Immature natural killer cell (primary cell): ENCODE measurements around the gene AVEN. TPM values are rescaled to one million over a fixed set of nuclear protein-coding genes. Genes with fewer than 3 reads are reported as not detected.

Experiments
- DNase-seq, 3 donors: peaks; one replicate each; pipeline ENCODE4 v3.0.0; 2022; ENCODE audit warnings: mixed read lengths in 1 of 3
- H3K27ac Mint-ChIP-seq, 6 donors: one replicate each; pipeline ENCODE4 v1.8.0; 2020; ENCODE audit warnings: mixed read lengths in 6 of 6, mild to moderate bottlenecking in 5 of 6, inconsistent platforms in 4 of 6, moderate library complexity in 3 of 6
- H3K27me3 Mint-ChIP-seq, 3 donors: one replicate each; pipeline ENCODE4 v1.8.0; 2020 to 2021; ENCODE audit warnings: low read depth in 3 of 3, mild to moderate bottlenecking in 3 of 3, mixed read lengths in 3 of 3, moderate library complexity in 3 of 3, inconsistent platforms in 1 of 3
- H3K36me3 Mint-ChIP-seq, 3 donors: one replicate each; pipeline ENCODE4 v1.8.0; 2020; ENCODE audit warnings: mixed read lengths in 3 of 3, inconsistent platforms in 2 of 3, mild to moderate bottlenecking in 2 of 3
- H3K4me1 Mint-ChIP-seq, 2 donors: one replicate each; pipeline ENCODE4 v1.8.0; 2020; ENCODE audit warnings: inconsistent platforms in 2 of 2, mild to moderate bottlenecking in 2 of 2, mixed read lengths in 2 of 2, moderate library complexity in 1 of 2
- H3K4me3 Mint-ChIP-seq, 5 donors: one replicate each; pipeline ENCODE4 v1.8.0; 2020; ENCODE audit warnings: mild to moderate bottlenecking in 5 of 5, mixed read lengths in 5 of 5, inconsistent platforms in 3 of 5, moderate library complexity in 3 of 5
- H3K9me3 Mint-ChIP-seq, 6 donors: one replicate each; pipeline ENCODE4 v1.8.0; 2020; ENCODE audit warnings: mild to moderate bottlenecking in 6 of 6, mixed read lengths in 6 of 6, inconsistent platforms in 4 of 6, moderate library complexity in 3 of 6
- polyA plus RNA-seq, 3 donors: library from polyadenylated mRNA; unstranded; fragments of 300-500 nt; fragmentation: Illumina TruSeq; gene quantifications; one replicate each; pipeline ENCODE4 v1.2.3, GENCODE V29; 2021

The AVEN gene
- polyA plus RNA-seq, 3 donors from 2014 or later = 7.6 to 17.3 (median 14.1) TPM

GRCh38 chr15:33859992-33860545 lies 178.9 kb downstream of the AVEN start:
- Mint-ChIP-seq H3K27ac (no peak overlapping the region), H3K4me3 (no peak overlapping the region), H3K36me3 (peaks cover 25 to 36% (median 32%) of the 10 kb centered on the region in 3 donors), H3K4me1 (no peaks in the 10 kb centered on the region), H3K9me3 (no peaks in the 10 kb centered on the region), H3K27me3 (no peaks in the 10 kb centered on the region)
- no peak for DNase-seq

DNA sequence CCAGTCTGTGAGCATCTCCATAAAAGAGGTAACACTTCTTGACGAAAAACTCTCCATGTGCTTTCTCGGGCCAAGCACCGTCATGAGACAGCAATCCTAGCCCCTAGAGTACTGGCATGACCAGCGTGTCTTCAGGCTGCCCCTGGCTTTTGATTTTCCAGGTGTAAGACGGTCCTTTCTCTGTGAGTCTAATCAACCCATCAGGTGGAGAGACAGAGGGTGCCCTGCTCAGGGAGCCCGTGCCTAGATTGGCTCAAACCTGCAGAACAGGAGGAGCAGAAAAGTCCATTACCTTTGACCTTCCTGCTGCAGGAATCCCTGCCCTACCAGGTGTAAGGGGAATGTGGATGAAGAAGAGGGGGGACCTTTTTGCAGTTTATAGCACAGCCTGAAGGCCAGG lies 180.2 kb downstream of the AVEN start:
- Mint-ChIP-seq H3K27me3 (no peaks in the 10 kb centered on the region), H3K4me1 (no peaks in the 10 kb centered on the region), H3K9me3 (no peaks in the 10 kb centered on the region), H3K36me3 (peaks cover 13 to 24% (median 21%) of the 10 kb centered on the region in 3 donors), H3K4me3 (no peak overlapping the region), H3K27ac (no peak overlapping the region)
- no peak for DNase-seq

DNA sequence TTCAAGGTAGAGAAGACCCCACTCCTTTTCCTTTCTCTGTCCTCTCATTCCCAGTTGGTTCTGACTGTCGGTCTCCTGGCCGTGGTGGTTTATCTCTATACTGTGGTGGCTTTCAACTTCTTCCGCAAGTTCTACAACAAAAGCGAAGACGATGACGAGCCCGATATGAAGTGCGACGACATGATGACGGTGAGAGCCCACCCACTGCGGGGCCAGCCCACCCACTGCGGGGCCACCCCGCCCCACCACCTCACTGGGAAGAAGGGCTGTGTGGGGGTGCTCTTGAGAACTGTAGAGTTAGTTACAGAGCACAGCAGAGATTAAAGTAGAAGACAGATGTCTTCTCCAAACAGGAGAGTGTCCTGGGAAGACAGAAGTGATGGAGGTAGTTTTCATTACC lies 181.3 kb downstream of the AVEN start:
- H3K4me1 Mint-ChIP-seq = no peaks in the 10 kb centered on the region
- no peak for DNase-seq
- no peaks in the 10 kb centered on the region for H3K27me3 Mint-ChIP-seq
- no peaks in the 10 kb centered on the region for H3K9me3 Mint-ChIP-seq
- H3K27ac Mint-ChIP-seq = no peak overlapping the region
- peaks cover 5 to 13% (median 12%) of the 10 kb centered on the region in 3 donors for H3K36me3 Mint-ChIP-seq
- no peak overlapping the region for H3K4me3 Mint-ChIP-seq

- H3K36me3 Mint-ChIP-seq = no peaks in the 10 kb centered on the region
- DNase-seq = no peak
Observed at GRCh38 chr15:33852570-33852969, 186.4 kb downstream of the AVEN start.

GRCh38 chr15:33852094-33852493 lies 186.9 kb downstream of the AVEN start:
- H3K36me3 Mint-ChIP-seq = no peaks in the 10 kb centered on the region
- no peak for DNase-seq
- H3K4me1 Mint-ChIP-seq = no peaks in the 10 kb centered on the region
- H3K27me3 Mint-ChIP-seq = no peaks in the 10 kb centered on the region
- H3K9me3 Mint-ChIP-seq = no peaks in the 10 kb centered on the region
- no peak overlapping the region for H3K4me3 Mint-ChIP-seq
- H3K27ac Mint-ChIP-seq = no peak overlapping the region

More at GRCh38 chr15:33852570-33852969, 186.4 kb downstream of the AVEN start:
- no peaks in the 10 kb centered on the region for H3K27me3 Mint-ChIP-seq
- H3K9me3 Mint-ChIP-seq = no peaks in the 10 kb centered on the region
- no peak overlapping the region for H3K4me3 Mint-ChIP-seq
- no peak overlapping the region for H3K27ac Mint-ChIP-seq
- H3K4me1 Mint-ChIP-seq = no peaks in the 10 kb centered on the region

DNA sequence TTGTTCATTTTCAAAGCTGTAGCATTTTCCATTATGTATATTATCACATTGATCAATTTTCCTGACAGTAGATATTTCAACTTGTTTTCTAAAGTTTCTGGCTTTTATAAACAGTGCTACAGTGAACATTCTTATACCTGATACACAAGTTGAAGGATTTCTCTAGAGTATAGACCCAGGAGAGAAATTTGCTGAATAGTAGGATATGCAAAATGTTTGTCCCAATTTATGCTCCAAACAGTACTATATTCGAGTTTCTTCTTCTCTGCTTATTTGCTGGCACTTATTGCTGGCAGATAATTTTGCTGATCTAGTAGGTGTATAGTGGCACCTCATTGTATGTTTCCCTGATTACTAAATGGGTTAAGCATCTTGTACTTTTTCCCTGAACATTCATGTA lies 187.9 kb downstream of the AVEN start:
- Mint-ChIP-seq H3K9me3 (no peaks in the 10 kb centered on the region), H3K4me3 (no peak overlapping the region), H3K4me1 (no peaks in the 10 kb centered on the region), H3K36me3 (no peaks in the 10 kb centered on the region), H3K27ac (no peak overlapping the region), H3K27me3 (peaks cover 0 to 3% (median 0%) of the 10 kb centered on the region in 3 donors)
- no peak for DNase-seq

- H3K36me3 Mint-ChIP-seq = no peaks in the 10 kb centered on the region
- no peaks in the 10 kb centered on the region for H3K4me1 Mint-ChIP-seq
- H3K27me3 Mint-ChIP-seq = peaks cover 0 to 5% (median 2%) of the 10 kb centered on the region in 3 donors
- H3K4me3 Mint-ChIP-seq = no peak overlapping the region
- no peak overlapping the region for H3K27ac Mint-ChIP-seq
- H3K9me3 Mint-ChIP-seq = no peaks in the 10 kb centered on the region
- DNase-seq = no peak
Observed at GRCh38 chr15:33848011-33848410, 191.0 kb downstream of the AVEN start.

DNA sequence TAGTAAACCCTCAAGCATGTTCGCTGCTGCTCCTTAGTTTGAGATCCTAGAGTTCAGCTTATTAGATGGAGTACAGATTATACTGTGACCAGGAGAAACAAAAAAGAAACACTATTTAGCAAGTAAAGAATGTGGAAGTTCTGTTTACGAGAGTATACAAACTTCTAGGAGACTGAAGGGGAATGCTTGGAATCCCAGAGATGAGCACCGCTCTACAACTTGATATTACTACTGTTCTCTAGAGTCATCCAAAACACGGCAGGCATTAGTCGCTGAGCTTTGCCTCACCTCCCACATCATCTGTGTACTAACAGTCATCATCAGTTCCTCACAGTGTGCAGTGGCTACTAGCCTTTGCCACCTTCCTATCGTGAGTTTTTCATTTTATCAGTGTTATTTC lies 192.1 kb downstream of the AVEN start:
- Mint-ChIP-seq H3K9me3 (no peaks in the 10 kb centered on the region), H3K27me3 (peaks cover 0 to 5% (median 2%) of the 10 kb centered on the region in 3 donors), H3K4me1 (no peaks in the 10 kb centered on the region), H3K36me3 (no peaks in the 10 kb centered on the region), H3K4me3 (no peak overlapping the region), H3K27ac (no peak overlapping the region)
- no peak for DNase-seq

- H3K4me1 Mint-ChIP-seq = no peaks in the 10 kb centered on the region
- no peaks in the 10 kb centered on the region for H3K36me3 Mint-ChIP-seq
- H3K4me3 Mint-ChIP-seq = no peak overlapping the region
- DNase-seq = no peak
- no peak overlapping the region for H3K27ac Mint-ChIP-seq
- H3K27me3 Mint-ChIP-seq = peaks cover 0 to 5% (median 2%) of the 10 kb centered on the region in 3 donors
- H3K9me3 Mint-ChIP-seq = no peaks in the 10 kb centered on the region
Observed at GRCh38 chr15:33846142-33846541, 192.9 kb downstream of the AVEN start.

- DNase-seq = no peak
- H3K27ac Mint-ChIP-seq = no peak overlapping the region
- H3K27me3 Mint-ChIP-seq = peaks cover 0 to 5% (median 3%) of the 10 kb centered on the region in 3 donors
- H3K9me3 Mint-ChIP-seq = no peaks in the 10 kb centered on the region
- H3K4me1 Mint-ChIP-seq = no peaks in the 10 kb centered on the region
- H3K36me3 Mint-ChIP-seq = no peaks in the 10 kb centered on the region
- H3K4me3 Mint-ChIP-seq = no peak overlapping the region
Observed at GRCh38 chr15:33844597-33844996, 194.4 kb downstream of the AVEN start.

GRCh38 chr15:33844186-33844585 lies 194.8 kb downstream of the AVEN start:
- no peak for DNase-seq
- Mint-ChIP-seq H3K9me3 (no peaks in the 10 kb centered on the region), H3K27ac (no peak overlapping the region), H3K36me3 (no peaks in the 10 kb centered on the region), H3K4me3 (no peak overlapping the region), H3K27me3 (peaks cover 0 to 6% (median 3%) of the 10 kb centered on the region in 3 donors), H3K4me1 (no peaks in the 10 kb centered on the region)

DNA sequence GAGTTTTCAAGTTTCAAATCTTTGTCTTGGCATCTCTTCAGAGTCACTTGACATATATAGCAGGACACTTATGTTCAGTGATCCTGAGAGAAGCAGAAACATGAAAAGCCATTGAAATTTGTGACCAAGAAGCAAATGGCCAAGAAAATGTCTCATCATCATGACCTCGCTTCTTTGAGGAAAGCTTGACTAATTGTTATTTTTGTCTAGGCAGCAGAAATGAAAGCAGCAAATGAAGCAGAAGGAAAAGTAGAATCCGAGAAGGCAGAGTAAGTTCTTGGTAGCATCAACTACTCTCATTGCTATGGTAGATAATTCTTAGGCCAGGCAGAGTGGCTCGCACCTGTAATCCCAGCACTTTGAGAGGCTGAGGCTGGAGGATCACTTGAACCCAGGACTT lies 198.4 kb downstream of the AVEN start:
- H3K4me3 Mint-ChIP-seq = no peak overlapping the region
- H3K36me3 Mint-ChIP-seq = no peaks in the 10 kb centered on the region
- no peak for DNase-seq
- H3K9me3 Mint-ChIP-seq = no peaks in the 10 kb centered on the region
- H3K27me3 Mint-ChIP-seq = peaks cover 0 to 8% (median 2%) of the 10 kb centered on the region in 3 donors
- no peak overlapping the region for H3K27ac Mint-ChIP-seq
- no peaks in the 10 kb centered on the region for H3K4me1 Mint-ChIP-seq

- no peak for DNase-seq
- no peak overlapping the region for H3K27ac Mint-ChIP-seq
- H3K27me3 Mint-ChIP-seq = peaks cover 2 to 8% (median 5%) of the 10 kb centered on the region in 3 donors
- no peaks in the 10 kb centered on the region for H3K36me3 Mint-ChIP-seq
- no peaks in the 10 kb centered on the region for H3K4me1 Mint-ChIP-seq
- H3K4me3 Mint-ChIP-seq = no peak overlapping the region
- H3K9me3 Mint-ChIP-seq = no peaks in the 10 kb centered on the region
Observed at GRCh38 chr15:33839540-33839939, 199.5 kb downstream of the AVEN start.

GRCh38 chr15:33837294-33837693 lies 201.7 kb downstream of the AVEN start:
- Mint-ChIP-seq H3K9me3 (no peaks in the 10 kb centered on the region), H3K27ac (no peak overlapping the region), H3K27me3 (peaks cover 2 to 6% (median 5%) of the 10 kb centered on the region in 3 donors), H3K4me1 (peaks cover 0 to 2% of the 10 kb centered on the region in 2 donors), H3K4me3 (no peak overlapping the region), H3K36me3 (no peaks in the 10 kb centered on the region)
- DNase-seq = no peak
